PC-3 (cell line): ENCODE measurements around the gene HLA-DQA2.
"Not testable (repeated sequence)": the region's sequence is repeated elsewhere in the genome, so short reads cannot be mapped to it uniquely, and the experiment has no call there.

ENCODE experiments used
- CTCF ChIP-seq: fragments of 300-600 bp; sonication (generic); conservative IDR thresholded peaks from 2 replicates; pipeline ENCODE4 v1.5.1; 2017; ENCODE audit warnings: antibody characterized with exemption, low read depth, mild to moderate bottlenecking, low read length
- EZH2 ChIP-seq: fragments of 300-600 bp; sonication (generic); IDR thresholded peaks from one replicate; pipeline ENCODE4 v1.6.1; 2017; ENCODE audit warnings: antibody characterized with exemption, mild to moderate bottlenecking, low read length; ENCODE audit not compliant: unreplicated experiment

- not testable (repeated sequence) for TF ChIP-seq CTCF, EZH2
Measured at GRCh38 chr6:32705164-32705563, 36.0 kb upstream of the HLA-DQA2 start.
